NCI-H2107 treated with DMSO at 0.1 percent for 48 hours (cell line): ENCODE measurements around the gene PCP4.

ENCODE experiments used
- DNase-seq: peaks from one replicate; lab custom pipeline; 2025; ENCODE audit not compliant: unreplicated experiment; lab: John Stamatoyannopoulos, UW

PCP4 gene

DNA sequence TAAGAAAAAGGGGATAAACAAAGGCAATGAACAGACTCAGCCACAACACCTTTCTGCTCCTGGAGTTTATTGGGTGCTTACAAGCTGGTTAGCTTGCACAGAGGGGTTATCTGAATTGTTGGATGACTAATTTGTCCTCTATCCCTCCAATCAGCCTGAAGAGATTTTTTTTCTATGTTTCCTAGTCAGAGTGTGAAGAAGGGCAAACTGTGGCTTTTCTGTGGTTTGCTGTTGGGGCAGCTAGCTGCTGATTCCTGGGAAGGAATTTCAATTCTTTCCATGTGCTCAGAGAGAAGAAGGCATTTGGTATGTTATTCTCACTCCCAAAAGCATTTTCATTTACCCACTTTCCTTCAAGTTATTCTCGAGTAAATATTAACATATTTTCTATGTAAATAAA, 48.6 kb downstream of the PCP4 start:
- DNase-seq = no peak

DNA sequence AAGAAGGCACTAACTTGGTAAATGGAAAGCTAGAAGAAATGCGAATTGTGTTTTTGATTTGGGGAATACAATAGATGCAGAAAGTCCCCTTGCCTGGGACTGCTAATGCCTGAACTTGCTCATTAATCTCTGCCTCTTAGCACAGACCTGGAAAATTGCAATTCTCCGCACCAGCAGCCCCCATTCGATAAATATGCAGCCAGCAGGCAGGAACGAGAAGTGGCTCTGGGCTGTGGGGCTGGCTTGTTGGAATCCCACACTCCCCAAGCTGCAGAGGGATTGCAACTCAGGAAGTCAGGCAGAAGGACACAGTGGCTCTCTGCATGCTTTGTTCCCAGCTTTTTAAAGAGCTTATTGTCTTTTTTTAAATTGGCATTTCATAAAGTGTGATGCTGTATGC, 51.3 kb downstream of the PCP4 start:
- DNase-seq = no peak

DNA sequence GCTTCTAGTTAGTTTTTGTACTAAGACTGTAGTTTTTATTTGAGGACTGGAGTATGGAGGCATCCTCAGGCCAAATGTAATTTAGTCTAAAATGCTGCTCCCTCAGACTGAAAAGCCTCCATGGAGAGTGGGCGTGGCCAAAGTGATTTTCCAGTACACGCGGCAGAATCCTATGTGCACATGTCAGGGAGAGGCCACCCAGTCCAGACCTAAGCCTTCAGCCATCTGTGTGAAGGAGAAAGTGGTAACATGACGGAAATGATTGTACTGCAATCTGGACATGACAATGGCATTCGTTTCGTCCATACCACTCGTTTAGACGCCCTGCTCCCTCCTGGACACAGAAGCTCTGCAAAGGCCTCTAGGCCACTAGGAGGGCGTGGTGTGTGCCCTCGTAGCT, 56.2 kb downstream of the PCP4 start:
- no peak for DNase-seq

DNA sequence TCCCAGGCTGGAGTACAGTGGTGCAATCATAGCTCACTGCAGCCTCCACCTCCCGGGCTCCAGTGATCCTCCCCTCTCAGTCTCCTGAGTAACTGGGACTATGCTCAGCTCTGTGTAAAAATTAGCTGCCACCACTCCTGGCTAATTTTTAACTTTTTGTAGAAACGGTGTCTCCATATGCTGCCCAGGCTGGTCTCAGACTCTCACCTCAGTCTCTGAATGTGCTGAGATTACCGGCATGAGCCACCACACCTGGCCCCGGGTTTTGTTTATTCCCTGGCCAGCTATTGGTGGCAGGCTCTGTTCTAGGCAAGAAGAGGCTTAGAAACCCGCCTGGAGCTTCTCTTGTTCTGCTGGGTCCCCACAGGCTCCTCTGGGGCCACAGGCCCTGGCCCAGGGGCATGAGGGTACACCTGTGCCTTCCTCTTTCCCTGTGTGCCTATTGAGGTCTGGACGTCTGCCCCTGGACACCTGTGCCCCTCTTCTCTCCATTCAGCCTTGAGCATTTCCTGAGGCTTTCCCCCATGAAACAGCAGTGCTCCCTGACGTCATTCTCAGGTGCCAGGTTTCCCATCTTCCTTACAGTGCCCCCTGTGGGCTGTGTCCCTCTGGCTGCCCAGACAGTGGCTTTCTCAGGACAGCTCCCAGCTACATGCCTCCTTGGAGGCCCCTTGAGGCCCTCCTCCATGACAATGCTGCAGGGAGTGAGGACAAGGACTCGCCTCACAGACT, 57.5 kb downstream of the PCP4 start:
- DNase-seq = no peak

DNA sequence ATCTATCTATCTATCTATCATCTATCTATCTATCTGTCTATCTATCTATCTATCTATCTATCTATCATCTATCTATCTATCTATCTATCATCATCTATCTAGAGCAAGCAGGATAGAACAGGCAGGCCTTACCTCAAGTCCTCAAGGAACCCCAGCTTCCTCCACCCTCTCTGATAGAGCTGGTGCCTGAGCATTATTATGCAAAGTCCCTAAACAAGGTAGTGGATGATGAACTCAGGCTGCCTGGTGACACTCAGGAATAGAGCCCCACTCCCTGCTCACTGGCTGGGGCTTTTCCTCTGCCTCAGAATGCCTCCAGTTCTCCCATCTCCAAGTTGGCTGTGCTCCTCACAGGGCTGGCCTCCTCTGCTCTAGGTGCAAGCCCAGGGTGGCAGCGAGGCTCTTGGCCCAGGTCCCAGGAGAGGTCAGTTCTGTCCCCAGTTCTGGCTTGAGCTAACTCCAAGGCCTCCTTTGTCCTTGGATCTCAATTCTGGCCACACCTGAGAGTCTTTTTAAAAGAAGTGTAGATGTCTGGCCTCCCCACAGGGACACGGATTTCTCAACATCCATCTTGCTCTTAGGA, 60.2 kb downstream of the PCP4 start:
- no peak for DNase-seq

DNA sequence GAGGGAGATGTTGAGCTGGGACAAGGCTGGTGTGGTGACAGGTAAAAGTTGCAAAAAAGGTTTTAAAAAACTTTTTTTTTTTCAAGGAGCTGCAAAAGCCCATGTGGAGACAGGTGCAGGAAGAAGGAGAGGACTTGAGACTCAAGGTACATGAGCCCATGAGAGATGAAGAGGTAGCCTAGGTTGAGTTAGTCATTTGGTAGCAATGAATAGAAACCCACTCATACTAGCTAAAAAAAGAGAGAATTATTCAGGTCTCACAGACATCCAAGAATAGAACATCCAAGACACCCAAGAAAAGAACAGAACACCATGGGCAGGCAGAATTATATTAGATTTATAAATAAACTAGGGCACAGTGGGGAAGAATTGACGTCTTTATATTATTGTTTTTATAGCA, 65.1 kb downstream of the PCP4 start:
- DNase-seq = no peak

DNA sequence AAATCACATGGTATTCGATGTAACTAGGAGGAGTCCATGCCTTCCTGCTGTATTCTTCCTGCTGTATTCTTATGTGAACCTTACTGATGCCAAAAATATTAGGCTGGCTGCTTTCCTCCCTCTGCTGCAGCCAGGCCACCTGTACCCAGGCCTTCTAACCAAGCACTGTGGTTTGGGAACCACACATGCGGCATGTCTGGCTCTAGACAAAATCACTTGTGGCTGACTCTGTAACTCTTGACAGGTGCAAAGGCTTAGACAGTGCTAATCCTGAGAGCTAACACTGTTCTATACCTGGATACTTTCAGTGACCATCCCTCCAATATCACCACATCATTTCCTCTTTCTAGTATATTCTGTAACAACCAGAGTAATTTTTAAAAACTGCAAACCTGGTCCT, 67.7 kb downstream of the PCP4 start:
- DNase-seq = peak; percentile 47

DNA sequence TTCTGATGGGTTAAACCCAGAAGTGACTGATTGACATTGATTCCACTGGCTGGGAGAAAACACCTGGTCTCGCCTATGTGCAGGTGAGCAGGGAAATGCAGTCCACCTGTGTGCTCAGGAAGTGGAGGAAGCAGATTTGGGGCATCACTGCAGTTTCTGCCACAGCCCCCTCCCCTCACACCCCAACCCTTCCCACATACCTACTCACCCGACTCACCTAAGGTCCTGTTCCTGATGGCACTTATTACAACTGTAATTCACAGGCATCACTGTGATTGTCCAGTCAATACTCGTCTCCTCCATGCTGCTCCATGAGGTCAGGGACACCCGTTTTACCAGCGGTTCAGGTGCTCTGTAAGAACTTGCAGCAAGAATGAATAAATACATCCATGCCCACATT, 68.5 kb downstream of the PCP4 start:
- no peak for DNase-seq

DNA sequence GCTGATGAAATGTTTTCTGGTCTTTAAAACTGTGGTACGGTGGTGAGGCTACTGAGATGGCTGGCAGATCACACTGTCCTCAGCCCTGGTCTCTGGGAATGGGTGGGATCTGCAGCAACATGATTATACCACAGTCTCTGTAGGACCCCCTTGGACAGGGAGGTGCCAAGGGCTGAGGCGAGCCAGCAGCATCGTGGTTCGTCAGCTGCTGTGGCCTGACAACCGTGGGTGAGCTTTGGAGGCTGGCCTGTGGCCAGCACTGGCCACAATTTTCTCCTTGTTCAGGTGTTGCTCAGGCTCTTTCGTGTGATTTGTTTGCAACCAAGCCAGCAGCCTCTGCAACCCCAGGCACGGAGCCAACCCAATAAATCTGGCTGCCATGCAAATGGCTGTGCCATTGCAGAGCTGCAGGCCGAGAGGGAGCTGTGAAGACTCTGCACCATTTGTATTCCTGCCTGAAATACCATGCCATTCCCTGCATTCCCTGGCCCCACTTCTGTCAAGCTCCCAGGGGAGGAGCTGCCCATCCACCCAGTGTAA, 70.9 kb downstream of the PCP4 start:
- DNase-seq = peak; percentile 17

DNA sequence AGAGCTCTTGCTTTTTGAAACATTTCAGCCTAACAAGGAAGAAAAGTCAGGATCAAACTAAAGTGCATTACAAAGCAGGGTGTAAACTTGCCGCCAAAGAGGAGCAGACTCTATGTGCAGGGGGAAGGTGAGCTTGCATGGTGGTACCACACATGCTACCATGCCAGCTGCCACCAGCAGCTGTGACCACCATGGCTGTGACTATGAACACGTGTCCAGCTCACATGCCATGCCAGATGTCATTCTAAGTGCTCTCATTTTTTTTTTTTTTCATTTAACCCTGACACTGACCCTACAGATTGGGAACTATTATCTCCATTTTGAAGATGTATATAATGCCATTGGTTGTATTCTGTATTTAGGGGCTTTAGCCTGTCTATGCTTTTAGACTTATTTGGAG, 79.0 kb downstream of the PCP4 start:
- DNase-seq = no peak

DNA sequence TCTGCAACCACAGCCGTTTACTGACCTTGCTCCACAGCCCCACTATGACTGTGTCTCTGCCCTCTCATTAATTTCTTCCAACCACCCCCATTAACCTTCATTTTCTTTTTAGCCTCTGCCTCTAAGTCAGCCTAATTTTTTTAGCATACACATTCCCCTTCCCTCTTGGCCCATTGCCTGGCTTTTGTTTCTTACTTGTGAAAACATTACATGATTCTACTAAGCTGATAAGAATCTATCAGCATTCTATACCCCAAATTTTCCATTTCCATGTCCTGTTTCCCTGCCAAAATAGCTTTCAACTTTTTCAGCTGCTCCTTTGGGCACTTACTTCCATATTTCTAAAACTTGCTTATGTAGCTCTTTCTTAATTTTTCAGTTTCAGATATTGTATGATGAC, 79.8 kb downstream of the PCP4 start:
- no peak for DNase-seq

DNA sequence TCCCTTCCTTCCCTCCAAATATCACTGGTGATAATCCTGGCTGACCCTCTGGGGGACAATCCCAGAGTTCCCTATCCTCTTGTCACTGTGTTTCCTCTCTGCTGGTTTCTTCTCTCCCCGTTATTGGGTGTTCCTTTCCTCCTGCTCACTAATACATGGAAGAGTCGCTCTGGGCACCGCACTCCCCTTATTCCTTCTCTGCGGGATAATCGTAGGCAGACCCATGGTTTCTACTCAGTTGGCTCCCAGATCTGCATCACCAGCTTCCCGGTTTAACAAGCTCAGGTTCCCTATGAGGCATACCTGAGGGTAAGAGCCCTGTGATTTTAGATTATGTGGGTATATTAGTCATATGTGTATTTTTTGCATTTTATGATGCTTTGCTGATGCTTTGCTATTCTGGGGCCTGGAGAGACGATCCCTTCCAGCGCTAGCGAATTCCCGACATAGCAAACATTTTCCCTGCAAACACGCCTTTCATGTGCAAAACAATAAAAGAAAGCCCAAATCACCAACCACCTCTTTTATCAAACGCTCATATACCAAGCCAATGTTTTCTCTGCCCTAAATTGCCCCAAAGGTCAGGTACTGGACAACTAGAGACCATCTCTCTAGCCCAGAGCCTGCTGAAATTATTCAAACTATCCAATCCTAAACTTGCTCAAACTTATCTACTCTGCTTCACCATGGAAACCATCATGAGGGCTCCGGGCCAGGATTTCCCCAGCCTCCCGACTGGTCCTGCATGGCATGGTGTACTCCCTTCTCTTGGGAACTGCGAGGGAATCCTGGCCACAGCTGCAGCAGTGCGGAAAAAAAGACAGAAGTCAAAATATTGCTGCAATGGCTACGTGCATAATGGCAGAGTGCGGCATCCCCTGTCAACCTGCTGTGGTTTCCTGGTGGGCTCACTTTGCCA, 84.2 kb downstream of the PCP4 start:
- no peak for DNase-seq

DNA sequence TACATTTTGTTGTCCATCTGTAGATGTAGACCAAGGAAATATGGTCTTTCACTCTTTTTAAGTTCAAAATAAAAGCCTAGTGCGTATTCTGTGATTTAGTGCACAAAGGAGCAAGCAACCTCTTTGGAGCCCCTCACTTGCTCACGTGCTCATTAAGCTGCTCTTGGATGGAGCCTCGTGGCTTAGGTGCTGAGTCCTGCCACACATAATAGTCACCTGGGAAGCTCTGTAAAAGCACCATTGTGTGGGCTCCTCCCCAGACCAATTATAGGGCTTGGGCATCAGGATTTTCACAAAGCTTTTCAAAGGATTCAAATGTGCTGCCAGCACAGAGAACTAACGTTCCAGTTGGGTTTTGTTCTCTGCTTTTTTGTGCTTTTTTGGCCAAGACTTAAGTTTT, 85.0 kb downstream of the PCP4 start:
- no peak for DNase-seq

DNA sequence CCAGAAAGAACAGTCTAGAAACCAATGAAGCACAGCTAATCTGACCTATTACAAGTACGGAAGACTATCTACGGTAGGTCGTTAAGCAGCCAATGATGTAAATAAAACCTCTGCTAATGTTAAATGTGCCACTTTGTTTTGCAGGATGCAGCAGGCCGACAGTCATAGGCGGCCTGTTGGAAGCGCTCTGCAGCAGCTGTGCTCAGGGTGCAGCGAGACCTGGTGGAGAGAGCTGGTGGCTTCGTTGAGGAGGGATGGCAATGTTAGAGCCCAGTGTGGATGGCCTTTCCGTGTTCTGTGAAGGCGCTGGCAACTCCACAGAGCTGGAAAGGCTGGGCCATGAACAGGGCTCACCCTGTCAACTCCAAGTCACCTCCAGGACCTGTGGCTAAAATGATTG, 87.3 kb downstream of the PCP4 start:
- no peak for DNase-seq

DNA sequence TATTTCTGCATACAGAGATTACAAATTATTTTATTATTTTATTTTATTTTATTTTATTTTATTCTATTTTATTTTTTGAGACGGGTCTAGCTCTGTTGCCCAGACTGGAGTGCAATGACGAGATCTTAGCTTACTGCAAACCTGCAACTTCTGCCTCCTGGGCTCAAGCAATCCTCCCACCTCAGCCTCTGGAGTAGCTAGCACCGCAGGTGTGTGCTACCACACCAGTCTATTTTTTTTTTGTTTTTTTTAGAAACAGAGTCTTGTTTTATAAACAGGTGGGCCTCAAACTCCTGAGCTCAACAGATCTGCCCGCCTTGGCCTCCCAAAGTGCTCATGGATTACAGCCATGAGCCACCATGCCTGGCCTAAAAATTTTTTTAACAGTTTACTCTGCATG, 88.1 kb downstream of the PCP4 start:
- DNase-seq = no peak

DNA sequence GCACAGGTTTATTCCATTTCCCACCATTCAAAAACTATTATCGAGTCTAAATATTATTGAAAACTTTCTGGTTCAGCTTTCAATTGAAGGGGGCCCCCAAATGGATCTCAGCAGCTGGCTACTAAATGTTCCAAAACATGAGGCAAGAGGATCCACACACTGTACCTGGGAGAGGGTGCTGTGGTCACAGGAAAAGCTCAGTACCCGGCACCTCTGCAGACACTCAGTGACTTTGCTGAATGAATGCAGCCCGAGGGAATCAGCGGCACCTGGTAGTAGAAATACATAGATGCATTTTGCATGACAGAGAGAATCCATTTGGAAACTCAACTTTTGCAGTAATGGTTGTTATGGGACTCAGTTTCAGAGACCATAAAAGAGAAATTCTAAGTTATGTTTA, 89.3 kb downstream of the PCP4 start:
- no peak for DNase-seq

DNA sequence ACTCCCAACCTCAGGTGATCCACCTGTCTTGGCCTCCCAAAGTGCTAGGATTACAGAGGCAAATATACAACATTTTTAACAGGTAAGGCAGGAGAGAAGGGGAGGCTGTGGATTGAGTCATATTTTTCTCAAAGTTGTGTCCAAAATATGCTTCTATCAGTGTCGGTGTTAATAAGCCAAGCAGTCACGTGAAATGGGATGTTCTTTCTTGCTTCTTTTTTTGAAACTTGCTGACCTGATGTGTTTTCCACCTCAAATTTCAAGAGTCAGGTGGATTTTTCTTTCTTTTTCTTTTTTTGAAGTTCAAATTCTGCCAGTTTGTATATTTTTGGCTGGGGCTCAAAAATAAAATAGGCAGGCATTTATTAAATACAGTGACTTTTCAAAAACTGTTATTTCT, 91.5 kb downstream of the PCP4 start:
- no peak for DNase-seq

DNA sequence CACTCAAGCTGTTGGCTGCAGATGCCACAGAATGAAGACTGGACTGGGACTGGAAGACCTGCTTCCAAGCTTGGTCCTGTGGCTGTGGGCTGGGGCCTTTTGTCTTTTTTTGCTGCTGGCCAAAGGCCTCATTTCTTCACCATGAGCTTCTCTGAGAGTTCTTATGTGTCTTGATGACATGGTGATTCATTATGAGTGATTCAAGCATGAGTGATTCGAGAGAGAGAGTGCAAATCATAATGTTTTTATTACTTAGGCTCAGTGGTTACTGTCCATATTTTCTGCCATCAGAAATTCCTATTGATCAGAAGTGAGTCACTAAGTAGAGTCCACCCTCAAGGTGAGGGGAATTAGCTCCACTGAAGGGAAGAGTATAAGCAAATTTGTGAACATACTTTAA, 94.0 kb downstream of the PCP4 start:
- no peak for DNase-seq

DNA sequence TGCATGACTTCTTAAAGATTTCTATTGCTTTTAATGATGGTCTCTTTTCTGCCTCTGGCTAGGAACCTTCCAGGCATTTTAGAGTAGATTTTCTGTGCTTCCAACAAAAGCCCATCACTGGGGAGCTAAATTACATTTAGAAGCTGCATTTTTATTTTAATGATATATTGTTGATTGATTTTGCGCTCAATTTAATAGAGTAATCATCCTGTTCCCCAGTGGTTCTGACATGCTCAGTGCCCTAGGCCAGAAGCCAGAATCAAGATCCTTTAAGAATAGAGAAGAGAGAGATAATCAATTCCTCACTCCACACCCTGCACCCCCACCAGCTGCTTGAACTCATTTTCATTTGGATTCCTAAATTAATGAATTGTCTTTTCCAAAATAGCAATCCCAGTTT, 97.8 kb downstream of the PCP4 start:
- no peak for DNase-seq

DNA sequence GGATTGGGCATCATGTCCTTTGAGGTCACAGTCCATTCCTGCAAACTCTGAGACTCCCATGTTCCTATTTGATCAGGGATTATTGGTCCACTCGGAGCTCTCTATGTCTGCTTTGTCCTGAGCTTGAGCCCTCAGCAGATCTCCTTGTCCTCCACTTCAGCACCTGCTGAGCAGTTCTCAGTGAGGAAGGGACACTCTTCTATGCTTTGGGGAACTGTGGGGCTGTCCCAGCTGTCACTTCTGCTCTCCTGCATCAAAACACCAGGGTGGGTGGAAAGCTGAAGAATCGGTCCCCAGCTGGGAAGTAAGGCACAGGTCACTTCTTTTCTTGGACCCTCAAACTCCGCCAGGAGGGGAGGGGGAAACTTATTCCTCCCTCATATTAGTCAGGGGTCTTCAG, 99.5 kb downstream of the PCP4 start:
- DNase-seq = no peak

DNA sequence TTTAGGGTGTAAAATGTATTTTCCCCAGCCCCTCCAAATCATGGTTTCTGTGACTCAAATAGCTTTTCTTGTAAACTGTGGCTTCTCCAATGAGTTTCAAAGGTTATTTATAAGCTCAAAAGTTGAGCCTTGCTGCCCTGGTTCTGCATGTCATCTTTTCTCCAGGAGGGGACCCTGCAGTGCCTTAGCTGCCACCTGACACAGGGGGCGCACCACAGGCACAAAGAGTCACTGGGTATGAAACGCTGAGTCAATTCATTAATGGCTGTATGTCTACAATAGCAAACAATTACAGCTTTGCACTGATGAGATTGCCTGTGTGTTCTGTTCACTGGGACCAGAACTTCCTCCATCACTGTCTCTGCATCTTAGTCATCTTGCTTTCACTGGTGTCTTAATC, 100.8 kb downstream of the PCP4 start:
- no peak for DNase-seq
